Measurements from ENCODE around the gene ARG1.
A peak's percentile ranks its signal among the peaks of the same experiment; 100 is the strongest.

Gene ARG1

DNA sequence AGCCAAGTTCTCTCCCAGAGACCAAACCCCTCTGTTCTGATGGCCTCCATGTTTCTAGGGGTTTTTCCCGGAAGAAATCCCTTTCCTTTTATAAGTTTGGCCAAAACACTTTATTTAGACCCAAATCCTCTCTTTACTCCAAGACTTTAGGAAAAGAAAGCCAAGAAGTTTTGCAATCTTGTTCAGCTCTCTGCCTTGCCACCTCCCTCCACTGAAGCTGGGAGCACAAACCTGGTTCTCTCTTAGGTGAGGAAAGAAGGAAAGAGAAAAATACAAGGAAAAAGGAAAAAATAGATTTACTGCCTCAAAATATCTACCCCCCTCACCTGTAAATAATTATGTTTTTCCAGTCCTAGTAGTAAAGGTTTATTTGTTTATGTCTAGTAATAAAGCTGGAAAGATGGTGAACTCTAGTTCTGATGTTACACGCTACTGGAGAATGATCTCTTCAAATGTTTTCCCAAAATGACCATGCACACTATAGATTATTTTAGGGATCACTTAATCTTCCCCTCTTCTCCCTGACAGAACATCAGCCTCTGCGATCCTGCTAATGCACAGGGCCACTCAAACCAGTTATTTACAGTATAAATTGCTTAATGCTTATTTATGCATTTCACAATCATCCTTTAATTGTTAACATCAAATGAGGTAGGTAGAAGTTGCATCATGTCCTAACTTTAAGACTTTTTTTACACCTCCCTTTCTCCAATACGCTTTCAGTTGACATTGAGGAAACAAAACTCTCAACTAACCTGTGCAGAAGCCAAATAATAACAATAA, 10.9 kb upstream of the ARG1 start:
- Mint-ChIP-seq H3K4me3 (no peak overlapping the region), H3K27ac (no peak overlapping the region), H3K27me3 (no peaks in the 10 kb centered on the region), H3K4me1 (ENCODE audit: low read depth) (no peaks in the 10 kb centered on the region), H3K36me3 (ENCODE audit: low read depth) (peaks cover 2% of the 10 kb centered on the region), H3K9me3 (no peaks in the 10 kb centered on the region)
- DNase-seq: no peak

DNA sequence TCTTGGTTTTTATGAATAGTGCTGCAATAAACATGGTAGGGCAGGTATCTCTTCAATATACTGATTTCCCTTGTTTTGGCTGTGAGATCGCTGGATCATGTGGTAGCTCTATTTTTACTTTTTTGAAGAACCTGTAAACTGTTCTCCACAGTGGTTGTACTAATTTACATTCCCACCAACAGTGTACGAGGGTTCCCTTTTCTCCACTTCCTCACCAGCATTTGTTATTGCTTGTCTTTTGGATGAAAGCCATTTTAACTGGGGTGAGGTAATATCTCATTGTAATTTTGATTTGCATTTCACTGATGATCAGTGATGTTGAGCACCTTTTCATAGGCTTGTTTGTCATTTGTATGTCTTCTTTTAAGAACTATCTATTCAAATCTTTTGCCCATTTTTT, 8.0 kb upstream of the ARG1 start:
- no peaks in the 10 kb centered on the region for H3K9me3 Mint-ChIP-seq
- H3K27me3 Mint-ChIP-seq: no peaks in the 10 kb centered on the region

DNA sequence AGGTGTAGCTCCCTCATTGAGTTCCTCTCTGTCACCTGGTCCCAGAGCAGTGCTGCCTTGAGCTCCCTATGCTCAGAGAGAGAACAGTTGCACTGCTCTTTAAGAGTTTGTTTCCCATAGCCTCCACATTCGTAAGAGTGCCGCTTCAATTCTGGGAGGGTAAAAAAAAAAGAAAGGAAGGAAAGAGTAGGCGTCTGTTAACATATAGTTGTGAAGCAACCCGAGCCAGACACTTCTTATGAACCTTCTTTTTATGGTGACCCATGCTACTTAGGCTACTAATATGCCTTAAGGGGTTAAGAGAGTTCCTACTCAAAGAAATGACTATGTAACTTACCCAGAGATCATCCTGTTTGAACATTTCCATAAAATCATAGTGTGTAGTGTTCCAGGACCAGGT, 4.3 kb upstream of the ARG1 start:
- H3K36me3 Mint-ChIP-seq (ENCODE audit: low read depth): peaks cover 15% of the 10 kb centered on the region
- no peaks in the 10 kb centered on the region for H3K9me3 Mint-ChIP-seq
- no peak overlapping the region for H3K27ac Mint-ChIP-seq
- no peak for DNase-seq
- H3K4me1 Mint-ChIP-seq (ENCODE audit: low read depth): peaks cover 7% of the 10 kb centered on the region
- no peak overlapping the region for H3K4me3 Mint-ChIP-seq
- H3K27me3 Mint-ChIP-seq: no peaks in the 10 kb centered on the region

More for the DNA sequence above, 8.0 kb upstream of the ARG1 start:
- Mint-ChIP-seq H3K4me3 (no peak overlapping the region), H3K4me1 (ENCODE audit: low read depth) (peaks cover 7% of the 10 kb centered on the region), H3K27ac (no peak overlapping the region), H3K36me3 (ENCODE audit: low read depth) (peaks cover 2% of the 10 kb centered on the region)
- no peak for DNase-seq

DNA sequence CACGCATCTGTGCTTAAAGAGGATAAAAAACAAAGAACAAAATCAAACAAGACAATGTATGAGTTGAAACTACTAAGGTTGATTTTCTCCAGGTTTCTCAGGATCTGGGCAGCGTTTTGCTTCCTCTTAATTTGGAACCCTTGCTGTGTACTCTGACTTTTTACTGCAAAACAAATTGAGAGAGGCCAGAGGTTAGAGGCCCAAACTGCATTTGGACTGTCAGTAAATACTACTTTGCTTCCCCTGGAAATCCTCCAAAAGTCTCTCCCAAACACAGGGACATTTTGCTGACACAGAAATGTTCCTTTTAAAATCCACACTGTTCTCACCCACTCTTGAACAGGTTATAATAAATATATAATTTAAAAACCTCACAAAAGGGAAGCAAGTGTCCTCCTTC, 1.1 kb downstream of the ARG1 start:
- Mint-ChIP-seq H3K36me3 (ENCODE audit: low read depth) (peaks cover 41% of the 10 kb centered on the region), H3K27ac (no peak overlapping the region), H3K27me3 (no peaks in the 10 kb centered on the region), H3K9me3 (no peaks in the 10 kb centered on the region), H3K4me3 (no peak overlapping the region), H3K4me1 (ENCODE audit: low read depth) (no peaks in the 10 kb centered on the region)
- DNase-seq: no peak

DNA sequence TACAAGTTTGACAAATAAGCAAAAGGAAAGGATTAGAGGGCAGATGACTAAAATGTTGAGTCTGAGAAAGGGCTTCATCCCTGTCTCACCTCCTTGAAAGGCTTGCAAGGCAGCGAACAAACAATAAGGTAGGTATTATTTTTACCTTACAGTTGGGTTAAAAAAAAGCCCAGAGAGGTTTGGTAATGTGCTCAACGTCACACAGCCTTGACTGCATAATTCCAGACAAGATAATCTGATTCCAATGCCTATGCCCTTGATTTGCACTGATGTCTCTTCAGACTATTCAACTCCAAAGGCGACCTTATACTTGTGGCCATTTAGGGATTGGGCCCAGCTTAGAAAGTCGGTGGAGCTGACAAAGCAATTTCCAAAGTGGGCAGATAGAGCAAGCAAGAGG, 1.7 kb downstream of the ARG1 start:
- Mint-ChIP-seq H3K27ac (no peak overlapping the region), H3K36me3 (ENCODE audit: low read depth) (peaks cover 43% of the 10 kb centered on the region), H3K4me1 (ENCODE audit: low read depth) (no peaks in the 10 kb centered on the region), H3K9me3 (no peaks in the 10 kb centered on the region), H3K27me3 (no peaks in the 10 kb centered on the region), H3K4me3 (no peak overlapping the region)
- DNase-seq: no peak

DNA sequence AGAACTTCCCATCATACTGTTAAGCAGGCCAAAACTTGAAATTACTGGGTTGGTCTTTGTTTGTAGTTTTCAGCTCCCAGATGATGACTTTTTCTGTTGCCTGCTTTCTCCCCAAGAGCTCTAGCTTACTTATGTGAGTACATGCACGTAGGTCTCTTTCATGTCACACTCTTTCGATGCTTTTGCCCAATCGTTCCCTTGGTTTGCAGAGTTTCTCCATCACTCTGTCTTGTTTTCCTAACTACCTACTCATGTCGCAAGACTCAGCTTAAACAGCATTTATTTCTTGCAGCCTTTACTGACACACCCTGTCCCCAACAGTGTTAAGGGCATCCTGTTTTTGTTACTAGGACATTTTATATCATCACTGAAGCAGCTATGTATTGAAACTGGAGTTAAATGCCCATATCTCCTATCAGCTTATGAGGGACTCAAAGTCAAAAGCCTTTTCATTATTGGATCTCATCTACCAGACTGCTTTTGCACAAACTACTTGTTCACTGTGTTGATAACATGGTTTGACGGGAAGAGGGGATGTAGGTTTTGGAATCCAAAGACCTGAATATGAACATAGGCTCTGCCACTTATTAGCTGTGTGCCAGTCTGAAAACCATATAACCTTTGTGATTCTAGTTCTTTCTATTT, 2.9 kb downstream of the ARG1 start:
- Mint-ChIP-seq H3K4me1 (ENCODE audit: low read depth) (no peaks in the 10 kb centered on the region), H3K9me3 (no peaks in the 10 kb centered on the region), H3K36me3 (ENCODE audit: low read depth) (peaks cover 54% of the 10 kb centered on the region), H3K27me3 (no peaks in the 10 kb centered on the region), H3K4me3 (no peak overlapping the region), H3K27ac (no peak overlapping the region)
- no peak for DNase-seq

DNA sequence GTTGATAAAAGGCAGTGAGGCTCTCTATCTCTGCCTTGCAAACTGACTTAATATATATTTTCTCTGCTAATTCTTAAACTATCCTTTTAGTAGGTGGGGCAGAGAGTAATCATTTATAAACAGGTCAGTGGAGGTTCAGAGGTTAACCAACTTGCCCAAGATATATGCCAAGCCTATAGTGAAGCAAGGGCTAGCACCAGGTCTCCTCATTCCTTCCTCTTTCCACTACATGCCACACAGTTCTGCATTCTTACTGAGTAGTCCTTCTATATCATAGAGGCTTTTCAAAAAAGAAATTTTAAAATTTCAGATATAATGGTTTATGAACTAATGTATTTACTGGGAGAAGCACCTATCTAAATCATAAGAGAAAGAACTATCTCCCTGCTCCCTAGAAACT, 8.5 kb downstream of the ARG1 start:
- no peak for DNase-seq
- H3K27ac Mint-ChIP-seq: no peak overlapping the region
- H3K27me3 Mint-ChIP-seq: no peaks in the 10 kb centered on the region
- H3K36me3 Mint-ChIP-seq (ENCODE audit: low read depth): peaks cover 81% of the 10 kb centered on the region
- H3K4me3 Mint-ChIP-seq: no peak overlapping the region
- no peaks in the 10 kb centered on the region for H3K4me1 Mint-ChIP-seq (ENCODE audit: low read depth)
- H3K9me3 Mint-ChIP-seq: no peaks in the 10 kb centered on the region

DNA sequence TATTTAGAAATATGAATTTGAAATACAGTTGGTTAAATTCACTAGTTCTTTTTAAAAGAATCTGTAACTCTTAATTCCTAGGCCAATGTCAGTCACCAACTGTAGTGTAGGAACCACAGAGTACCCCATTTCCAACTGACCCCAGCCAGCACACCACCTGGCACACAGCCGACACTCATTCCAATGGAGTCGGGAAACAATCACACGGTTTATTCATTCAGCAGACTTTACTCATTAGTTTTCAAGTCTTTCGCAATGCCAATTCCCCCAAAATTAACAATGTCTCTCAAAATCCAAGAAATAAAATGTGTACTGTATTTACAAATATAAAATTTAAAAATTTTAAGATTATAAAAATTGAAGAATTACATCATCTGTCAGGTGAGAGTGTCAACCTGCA, 13.5 kb downstream of the ARG1 start:
- DNase-seq: no peak
- no peaks in the 10 kb centered on the region for H3K4me1 Mint-ChIP-seq (ENCODE audit: low read depth)
- no peaks in the 10 kb centered on the region for H3K27me3 Mint-ChIP-seq
- H3K9me3 Mint-ChIP-seq: no peaks in the 10 kb centered on the region
- no peak overlapping the region for H3K4me3 Mint-ChIP-seq
- peaks cover 86% of the 10 kb centered on the region for H3K36me3 Mint-ChIP-seq (ENCODE audit: low read depth)
- H3K27ac Mint-ChIP-seq: no peak overlapping the region

DNA sequence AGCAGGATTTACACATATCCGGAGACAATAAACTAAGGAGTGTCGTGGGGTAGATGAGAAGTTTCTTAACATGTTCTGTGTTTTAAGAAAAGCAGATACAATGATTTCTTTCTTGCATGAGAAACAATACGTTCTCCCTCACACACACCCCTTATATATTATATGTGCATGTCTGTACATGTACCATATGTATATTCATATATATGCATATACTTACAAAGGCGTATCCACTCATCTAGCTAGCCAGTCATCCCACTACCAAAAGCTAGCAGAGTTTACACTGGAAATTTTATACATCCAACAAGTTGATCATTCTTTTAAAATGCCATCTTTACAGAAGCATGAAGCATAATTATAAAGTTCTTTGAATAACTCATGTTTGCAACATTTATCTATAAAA, 14.9 kb downstream of the ARG1 start:
- no peak overlapping the region for H3K4me3 Mint-ChIP-seq
- H3K4me1 Mint-ChIP-seq (ENCODE audit: low read depth): no peaks in the 10 kb centered on the region
- no peak for DNase-seq
- H3K9me3 Mint-ChIP-seq: no peaks in the 10 kb centered on the region
- no peak overlapping the region for H3K27ac Mint-ChIP-seq
- H3K27me3 Mint-ChIP-seq: no peaks in the 10 kb centered on the region
- H3K36me3 Mint-ChIP-seq (ENCODE audit: low read depth): peaks cover 90% of the 10 kb centered on the region

DNA sequence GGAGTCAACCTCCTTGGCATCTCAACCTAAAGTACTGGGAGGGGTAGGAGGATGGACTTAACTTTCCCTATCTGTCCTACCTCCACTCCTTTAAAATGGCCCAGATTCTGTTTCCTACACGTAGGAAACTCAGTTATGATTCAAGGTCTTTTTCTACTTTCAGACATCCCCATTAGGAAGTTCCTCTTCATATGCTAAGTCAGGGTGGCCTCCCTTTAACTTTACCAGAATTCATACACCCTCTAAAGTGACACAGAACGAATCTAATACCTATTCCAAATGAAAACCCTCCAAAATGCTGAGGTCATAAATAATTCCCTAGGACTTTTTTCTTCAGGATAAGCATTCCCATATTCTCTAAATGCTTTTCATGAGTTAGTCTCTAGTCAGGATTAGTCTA, 15.6 kb downstream of the ARG1 start:
- Mint-ChIP-seq H3K9me3 (no peaks in the 10 kb centered on the region), H3K4me3 (no peak overlapping the region), H3K27ac (no peak overlapping the region), H3K36me3 (ENCODE audit: low read depth) (peaks cover 87% of the 10 kb centered on the region), H3K4me1 (ENCODE audit: low read depth) (no peaks in the 10 kb centered on the region), H3K27me3 (no peaks in the 10 kb centered on the region)
- no peak for DNase-seq

DNA sequence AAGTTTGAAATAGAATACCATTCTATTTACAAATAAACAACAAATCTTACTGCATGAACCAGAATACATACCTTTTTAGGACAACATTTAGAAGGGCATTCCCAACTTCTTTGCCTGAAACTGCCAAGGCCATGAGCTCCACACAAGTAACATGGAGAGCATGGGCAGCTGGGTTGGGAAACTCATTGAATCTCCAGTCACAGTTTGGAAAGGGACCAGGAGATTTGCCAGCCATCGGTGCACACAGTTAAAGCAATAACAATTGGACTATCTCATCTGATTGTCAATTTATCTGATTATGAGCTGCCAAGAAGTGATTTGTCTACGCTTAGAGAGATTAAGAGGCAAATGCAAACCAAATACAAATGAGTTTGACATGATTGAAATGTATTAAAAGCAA, 19.9 kb downstream of the ARG1 start:
- DNase-seq: no peak
- H3K27me3 Mint-ChIP-seq: no peaks in the 10 kb centered on the region
- no peak overlapping the region for H3K27ac Mint-ChIP-seq
- no peak overlapping the region for H3K4me3 Mint-ChIP-seq
- no peaks in the 10 kb centered on the region for H3K4me1 Mint-ChIP-seq (ENCODE audit: low read depth)
- peaks cover 89% of the 10 kb centered on the region for H3K36me3 Mint-ChIP-seq (ENCODE audit: low read depth)
- H3K9me3 Mint-ChIP-seq: no peaks in the 10 kb centered on the region

DNA sequence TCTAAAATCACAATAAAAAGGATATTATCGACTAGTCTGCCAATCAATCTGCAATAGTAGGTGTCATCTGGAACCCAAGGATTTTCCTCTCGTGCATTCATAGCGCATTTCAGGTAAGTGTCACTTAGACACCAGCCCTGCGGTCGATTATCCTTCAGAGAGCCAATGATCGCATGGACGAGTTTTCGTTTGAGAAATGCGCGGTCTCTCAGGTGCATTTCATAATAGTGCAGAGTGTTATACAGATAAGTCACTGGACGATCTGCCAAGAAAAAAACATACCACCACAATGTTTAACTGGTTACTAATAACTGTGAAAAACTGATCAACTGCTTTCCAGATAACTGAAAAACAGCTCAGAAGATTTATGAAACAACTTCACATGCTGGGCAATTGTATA, 21.0 kb downstream of the ARG1 start:
- H3K27me3 Mint-ChIP-seq: no peaks in the 10 kb centered on the region
- no peak overlapping the region for H3K27ac Mint-ChIP-seq
- H3K4me3 Mint-ChIP-seq: no peak overlapping the region
- peaks cover 89% of the 10 kb centered on the region for H3K36me3 Mint-ChIP-seq (ENCODE audit: low read depth)
- H3K9me3 Mint-ChIP-seq: no peaks in the 10 kb centered on the region
- DNase-seq: no peak
- no peaks in the 10 kb centered on the region for H3K4me1 Mint-ChIP-seq (ENCODE audit: low read depth)

DNA sequence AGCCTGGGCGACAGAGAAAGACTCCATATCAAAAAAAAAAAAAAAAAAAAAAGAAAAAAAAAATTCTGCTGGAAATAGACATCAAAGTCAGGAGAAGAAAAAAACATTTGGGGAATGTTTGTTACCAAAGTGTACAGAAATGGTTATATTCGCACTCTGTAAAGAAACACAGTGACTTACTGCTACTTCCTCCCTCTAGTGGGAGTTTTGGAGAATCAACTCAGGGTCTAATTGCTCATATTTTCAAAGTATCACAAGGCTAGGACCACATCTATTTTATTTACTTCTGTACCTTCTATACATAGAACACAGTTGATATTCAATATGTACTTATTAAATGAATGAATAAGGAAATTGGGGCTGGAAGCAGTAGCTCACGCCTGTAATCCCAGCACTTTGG, 24.4 kb downstream of the ARG1 start:
- no peak for DNase-seq
- Mint-ChIP-seq H3K4me1 (ENCODE audit: low read depth) (no peaks in the 10 kb centered on the region), H3K9me3 (no peaks in the 10 kb centered on the region), H3K36me3 (ENCODE audit: low read depth) (peaks cover 88% of the 10 kb centered on the region), H3K27me3 (no peaks in the 10 kb centered on the region), H3K4me3 (no peak overlapping the region), H3K27ac (no peak overlapping the region)

DNA sequence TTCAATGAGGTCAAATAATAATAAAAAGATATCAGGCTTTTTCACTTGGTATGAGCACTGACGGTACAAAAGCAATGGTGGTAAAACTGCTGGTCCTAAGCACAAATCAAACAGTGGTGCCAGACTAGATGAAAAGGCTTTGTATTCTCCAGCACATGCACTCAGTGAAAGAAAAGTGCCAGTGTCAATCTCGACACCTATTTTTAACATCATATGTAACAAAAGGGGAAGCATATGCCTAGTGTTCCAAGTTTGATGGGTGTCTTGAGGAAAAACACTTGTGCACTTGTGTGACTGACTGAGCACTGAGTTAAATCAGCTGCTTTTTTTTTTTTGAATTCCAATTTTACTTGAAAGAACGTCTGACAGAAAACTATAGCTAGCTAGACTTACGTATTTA, 27.7 kb downstream of the ARG1 start:
- no peak for DNase-seq
- H3K27ac Mint-ChIP-seq: no peak overlapping the region
- H3K36me3 Mint-ChIP-seq (ENCODE audit: low read depth): peaks cover 89% of the 10 kb centered on the region
- no peaks in the 10 kb centered on the region for H3K9me3 Mint-ChIP-seq
- no peaks in the 10 kb centered on the region for H3K4me1 Mint-ChIP-seq (ENCODE audit: low read depth)
- no peaks in the 10 kb centered on the region for H3K27me3 Mint-ChIP-seq
- no peak overlapping the region for H3K4me3 Mint-ChIP-seq

DNA sequence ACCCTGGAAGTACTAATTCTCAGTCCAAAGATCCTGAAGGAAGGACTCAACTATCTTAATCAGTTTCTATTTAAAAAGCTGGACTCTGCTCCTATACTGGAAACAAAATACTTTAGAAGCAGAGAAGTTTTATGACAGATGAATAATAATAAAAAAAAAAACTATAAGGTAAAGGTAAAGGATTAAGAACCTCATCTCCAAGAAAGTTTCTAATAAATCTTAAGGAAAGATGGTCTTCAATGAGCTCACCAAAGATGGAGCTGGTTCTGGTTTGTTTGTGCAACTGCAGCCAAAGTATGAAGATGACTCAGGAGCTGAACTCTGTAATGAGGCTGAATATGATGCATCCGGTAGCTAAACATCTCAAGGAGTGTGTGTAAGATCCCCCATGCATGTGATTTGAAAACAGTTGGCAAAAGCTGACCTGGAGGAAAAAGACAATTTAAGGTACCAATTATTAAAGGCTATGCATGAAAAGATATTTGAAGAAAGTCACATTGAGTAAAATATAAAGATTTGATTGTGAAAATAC, 29.8 kb downstream of the ARG1 start:
- peak overlapping the region; percentile 50 for H3K27ac Mint-ChIP-seq
- no peaks in the 10 kb centered on the region for H3K27me3 Mint-ChIP-seq
- no peaks in the 10 kb centered on the region for H3K9me3 Mint-ChIP-seq
- no peak overlapping the region for H3K4me3 Mint-ChIP-seq
- peaks cover 85% of the 10 kb centered on the region for H3K36me3 Mint-ChIP-seq (ENCODE audit: low read depth)
- H3K4me1 Mint-ChIP-seq (ENCODE audit: low read depth): no peaks in the 10 kb centered on the region
- no peak for DNase-seq

Measured in activated T-cell treated with anti-CD3 and anti-CD28 coated beads, Interleukin-2, amount 50 U/mL, for 24 hours (primary cell).